HUES6 (cell line): Measurements from ENCODE around the gene MFAP3L.

Experiments
- H3K27ac ChIP-seq: 2 replicates; pipeline ENCODE4 v1.7.0; 2013; ENCODE audit warnings: low read depth, mild to moderate bottlenecking, low read length, inconsistent platforms
- H3K27me3 ChIP-seq: 2 replicates; pipeline ENCODE4 v1.6.1; 2013; ENCODE audit warnings: low read length; ENCODE audit not compliant: control insufficient read depth, insufficient read depth
- H3K36me3 ChIP-seq: 2 replicates; pipeline ENCODE4 v1.6.1; 2013; ENCODE audit warnings: low read length; ENCODE audit not compliant: control insufficient read depth, insufficient read depth
- H3K4me1 ChIP-seq: 2 replicates; pipeline ENCODE4 v1.6.1; 2013; ENCODE audit warnings: low read length; ENCODE audit not compliant: control insufficient read depth, insufficient read depth
- H3K4me3 ChIP-seq: 2 replicates; pipeline ENCODE4 v1.5.1; 2013; ENCODE audit warnings: low read depth, low read length
- H3K9ac ChIP-seq: one replicate; pipeline ENCODE4 v1.6.1; 2013; ENCODE audit warnings: mild to moderate bottlenecking, low read length
- H3K9me3 ChIP-seq: 2 replicates; pipeline ENCODE4 v1.6.1; 2013; ENCODE audit warnings: low read depth, low read length; ENCODE audit not compliant: control insufficient read depth, insufficient read depth

MFAP3L gene

DNA sequence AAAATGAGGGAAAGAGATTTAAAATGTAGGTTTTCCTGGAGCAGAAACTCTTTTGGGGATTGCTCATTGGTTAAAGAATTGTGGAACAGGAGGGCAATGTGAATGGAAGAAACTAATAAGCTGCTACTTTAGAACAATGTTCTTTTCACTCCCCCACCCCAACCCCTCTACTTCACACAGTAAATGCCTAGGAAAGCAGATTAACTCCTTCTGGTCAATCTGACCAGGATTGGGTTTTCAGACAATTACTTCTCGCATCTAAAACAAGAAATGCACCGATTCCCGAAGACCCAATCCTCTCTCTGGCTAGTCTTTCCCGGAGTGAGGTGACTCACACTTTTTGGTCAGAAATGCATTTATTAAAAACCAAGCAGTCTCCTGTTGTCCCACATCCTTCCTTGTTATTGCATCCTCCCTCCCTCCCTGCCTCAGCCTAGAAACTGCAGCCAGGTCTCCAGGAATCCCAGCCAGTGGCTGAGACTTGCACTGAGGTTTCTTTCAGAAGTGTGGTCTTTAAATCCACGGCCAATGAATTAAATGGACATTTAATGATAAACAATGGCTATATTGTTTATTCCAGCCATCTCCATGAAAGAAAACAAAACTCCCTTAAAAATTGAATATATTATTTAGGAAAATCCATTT is 21.4 kb downstream of the MFAP3L start:
- H3K9ac ChIP-seq: no peak overlapping the region
- H3K9me3 ChIP-seq: no peaks in the 10 kb centered on the region
- H3K4me1 ChIP-seq: peaks cover 19% of the 10 kb centered on the region; the same call in 1 of the 2 replicates
- H3K27me3 ChIP-seq: no peaks in the 10 kb centered on the region
- peaks cover 9% of the 10 kb centered on the region; the same call in 1 of the 2 replicates for H3K36me3 ChIP-seq
- H3K4me3 ChIP-seq: no peak overlapping the region
- H3K27ac ChIP-seq: no peak overlapping the region

- no peaks in the 10 kb centered on the region for H3K9me3 ChIP-seq
These were observed 22.8 kb downstream of the MFAP3L start for GRCh38 chr4:170003071-170004070.

DNA sequence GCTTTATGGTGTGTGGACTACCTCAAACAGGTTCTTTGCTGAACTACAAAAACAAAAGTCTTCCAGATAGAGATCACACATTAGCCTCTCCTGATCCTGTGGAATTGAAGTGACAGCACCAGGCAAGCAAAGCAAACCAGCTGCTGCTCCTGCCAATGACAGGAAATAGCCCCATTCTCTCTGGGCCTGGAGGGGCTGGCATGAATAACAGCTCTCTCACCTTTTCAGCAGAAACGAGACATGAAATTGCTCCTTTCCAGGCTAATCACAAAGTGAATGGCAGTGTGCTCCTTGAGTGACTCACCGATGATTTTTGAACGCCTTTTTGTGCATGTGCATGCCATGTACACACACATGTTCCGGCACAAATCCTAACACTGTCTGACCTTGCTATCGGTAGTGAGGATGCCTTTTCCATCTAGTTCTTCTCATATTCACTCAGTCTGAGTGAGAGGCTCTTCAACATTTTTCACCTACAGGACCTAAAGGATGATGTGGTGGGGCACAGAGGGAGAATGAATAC is 24.4 kb downstream of the MFAP3L start:
- Histone ChIP-seq H3K27me3 (no peaks in the 10 kb centered on the region), H3K4me3 (no peak overlapping the region), H3K36me3 (peaks cover 14% of the 10 kb centered on the region; the same call in 1 of the 2 replicates), H3K27ac (no peak overlapping the region), H3K9me3 (no peaks in the 10 kb centered on the region), H3K9ac (no peak overlapping the region), H3K4me1 (peaks cover 23% of the 10 kb centered on the region)

More at GRCh38 chr4:170003071-170004070, 22.8 kb downstream of the MFAP3L start:
- peaks cover 9% of the 10 kb centered on the region; the same call in 1 of the 2 replicates for H3K36me3 ChIP-seq
- no peaks in the 10 kb centered on the region for H3K27me3 ChIP-seq
- H3K4me3 ChIP-seq: no peak overlapping the region
- no peak overlapping the region for H3K9ac ChIP-seq
- H3K27ac ChIP-seq: no peak overlapping the region
- peaks cover 19% of the 10 kb centered on the region; the same call in 1 of the 2 replicates for H3K4me1 ChIP-seq

DNA sequence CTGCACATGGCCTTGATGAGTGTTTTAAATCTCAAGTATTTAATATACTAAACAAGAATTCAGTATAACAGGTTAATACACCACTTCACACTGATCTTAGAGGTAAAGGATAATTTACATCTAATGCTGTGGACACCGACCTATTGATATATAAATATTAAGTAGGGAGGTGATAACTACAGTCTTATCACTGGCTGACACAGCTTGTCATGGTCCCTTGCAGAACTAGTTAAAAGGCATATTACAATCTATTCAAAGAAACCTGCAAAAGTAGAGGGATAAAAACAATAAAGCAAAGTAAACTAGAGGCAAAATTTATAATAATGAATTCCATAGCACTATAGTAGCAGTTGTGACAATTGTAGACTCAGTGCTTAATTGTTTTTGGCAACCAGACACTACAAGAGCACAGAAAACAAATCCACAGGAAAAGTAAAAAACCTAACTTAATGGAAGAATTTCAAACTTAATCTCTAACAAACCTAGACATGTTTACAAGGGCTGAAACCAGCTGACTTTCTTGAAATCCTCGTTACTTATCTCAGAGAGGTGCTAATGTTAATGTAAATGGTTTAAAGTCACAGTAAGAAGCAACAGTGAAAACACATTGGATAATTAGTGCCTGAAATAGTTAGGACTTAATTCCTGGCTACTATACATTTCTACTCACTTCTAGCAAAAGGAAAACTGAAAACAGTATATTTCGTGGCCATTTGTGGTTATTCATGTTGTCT is 25.0 kb downstream of the MFAP3L start:
- Histone ChIP-seq H3K27ac (no peak overlapping the region), H3K27me3 (no peaks in the 10 kb centered on the region), H3K4me1 (peaks cover 29% of the 10 kb centered on the region), H3K9me3 (no peaks in the 10 kb centered on the region), H3K36me3 (peaks cover 14% of the 10 kb centered on the region; the same call in 1 of the 2 replicates), H3K4me3 (no peak overlapping the region), H3K9ac (no peak overlapping the region)

DNA sequence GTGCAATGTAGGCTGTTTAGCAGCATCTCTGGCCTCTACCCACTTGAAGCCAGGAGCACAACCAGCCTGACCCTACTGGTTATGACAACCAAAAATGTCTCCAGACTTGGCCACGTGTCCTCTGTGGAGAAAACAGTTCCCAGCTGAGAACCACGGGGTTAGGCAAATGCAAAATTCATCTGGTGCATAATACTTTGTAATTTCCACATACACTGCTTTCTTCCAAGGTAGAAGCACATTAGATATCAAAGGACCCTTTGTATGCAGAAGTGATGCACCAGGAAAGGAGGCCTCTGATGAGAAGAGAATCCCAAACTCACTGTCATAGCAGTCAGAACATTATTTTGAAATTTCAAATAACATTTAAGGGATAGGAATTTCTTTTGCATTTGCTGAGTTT is 26.3 kb downstream of the MFAP3L start:
- H3K9me3 ChIP-seq: no peaks in the 10 kb centered on the region
- H3K4me1 ChIP-seq: peaks cover 27% of the 10 kb centered on the region
- H3K4me3 ChIP-seq: no peak overlapping the region
- H3K9ac ChIP-seq: no peak overlapping the region
- peaks cover 6% of the 10 kb centered on the region; the same call in 1 of the 2 replicates for H3K36me3 ChIP-seq
- H3K27ac ChIP-seq: no peak overlapping the region
- no peaks in the 10 kb centered on the region for H3K27me3 ChIP-seq

DNA sequence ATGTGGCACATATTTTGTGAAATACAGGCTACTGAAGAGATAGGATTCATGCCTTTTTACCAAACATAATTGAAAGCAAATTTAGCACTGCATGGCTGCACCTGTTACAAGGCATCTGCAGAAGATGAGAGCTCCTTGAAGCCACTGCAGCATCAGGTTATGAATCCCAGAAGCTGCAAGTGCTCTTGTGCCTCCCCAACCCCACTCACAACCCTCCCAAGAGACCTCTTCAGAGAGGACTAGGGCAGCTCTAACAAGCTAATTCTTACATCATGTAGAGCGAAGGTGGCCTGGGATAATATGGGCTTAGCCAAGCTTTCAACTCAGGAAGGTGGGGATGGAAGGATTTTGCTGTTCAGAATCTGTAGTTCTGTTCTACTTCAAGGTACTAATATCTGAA is 27.2 kb downstream of the MFAP3L start:
- Histone ChIP-seq H3K4me1 (peaks cover 22% of the 10 kb centered on the region), H3K27me3 (no peaks in the 10 kb centered on the region), H3K36me3 (peaks cover 6% of the 10 kb centered on the region; the same call in 1 of the 2 replicates), H3K9me3 (no peaks in the 10 kb centered on the region), H3K27ac (no peak overlapping the region), H3K4me3 (no peak overlapping the region), H3K9ac (no peak overlapping the region)

DNA sequence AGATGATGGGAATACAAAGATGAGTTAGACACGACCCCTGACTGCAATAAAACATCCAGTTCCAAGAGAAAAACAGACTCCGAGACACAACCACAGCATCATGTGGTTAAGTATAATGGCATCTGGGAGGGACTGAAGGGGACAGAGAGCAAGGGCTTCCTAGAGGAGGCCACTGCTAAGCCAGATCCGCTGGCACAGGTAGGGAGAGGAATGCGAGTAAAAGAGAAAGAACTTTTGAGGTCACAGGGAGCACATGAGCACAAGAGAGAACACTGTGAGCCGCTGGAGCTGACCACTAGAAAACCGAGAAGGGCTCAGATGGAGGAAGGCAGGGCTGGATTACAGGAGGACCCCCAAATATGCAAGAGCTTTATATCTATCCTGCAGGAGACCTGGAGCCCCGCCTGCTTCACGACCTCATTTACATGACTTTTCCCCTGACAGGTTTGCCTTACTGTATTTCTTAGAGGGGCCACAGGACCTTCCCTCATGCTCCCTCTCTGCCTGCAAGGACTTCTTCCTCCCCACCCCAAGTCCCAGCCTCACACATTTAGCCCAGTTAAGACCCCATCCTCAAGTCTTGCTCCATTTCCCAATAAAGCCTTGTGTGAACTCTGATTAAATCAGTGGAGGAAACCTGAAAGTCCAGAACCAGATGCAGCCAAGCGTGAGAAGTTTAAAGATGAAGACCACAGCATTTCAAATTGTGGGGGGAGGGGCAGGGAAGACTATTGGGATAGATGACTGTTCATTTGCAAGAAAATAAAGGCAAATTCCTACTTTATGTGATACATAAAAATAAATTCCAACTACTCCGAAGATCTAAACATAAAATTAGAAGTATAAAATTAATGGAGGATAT is 29.6 kb downstream of the MFAP3L start:
- Histone ChIP-seq H3K36me3 (peaks cover 13% of the 10 kb centered on the region; the same call in 1 of the 2 replicates), H3K27me3 (no peaks in the 10 kb centered on the region), H3K9ac (no peak overlapping the region), H3K4me1 (peaks cover 16% of the 10 kb centered on the region), H3K27ac (no peak overlapping the region), H3K4me3 (no peak overlapping the region), H3K9me3 (no peaks in the 10 kb centered on the region)

DNA sequence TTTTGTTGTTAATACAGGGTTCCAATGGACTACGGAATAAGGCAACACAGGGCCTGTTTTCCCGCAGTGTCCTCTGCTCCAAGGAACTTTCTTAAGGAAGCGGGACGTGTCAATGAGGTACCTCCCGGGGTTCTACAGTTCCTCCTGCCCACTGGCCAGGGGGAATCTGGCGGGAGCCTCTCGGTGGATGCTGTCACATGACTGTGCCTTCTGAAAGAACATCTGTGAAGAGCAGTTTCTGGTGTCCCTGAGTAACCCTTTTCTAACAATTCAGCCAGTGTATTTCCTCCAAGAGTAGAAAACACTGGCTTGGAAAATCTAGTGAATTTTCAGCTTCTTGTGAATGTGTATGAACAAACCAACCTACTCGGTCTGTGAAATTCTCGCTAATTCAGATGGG is 32.7 kb downstream of the MFAP3L start:
- Histone ChIP-seq H3K4me1 (peaks cover 12% of the 10 kb centered on the region), H3K9ac (no peak overlapping the region), H3K27ac (no peak overlapping the region), H3K4me3 (no peak overlapping the region), H3K27me3 (no peaks in the 10 kb centered on the region), H3K36me3 (peaks cover 19% of the 10 kb centered on the region; the same call in 1 of the 2 replicates), H3K9me3 (no peaks in the 10 kb centered on the region)

GRCh38 chr4:169988252-169988651 is 37.9 kb downstream of the MFAP3L start:
- H3K4me3 ChIP-seq: no peak overlapping the region
- no peak overlapping the region for H3K9ac ChIP-seq
- H3K9me3 ChIP-seq: no peaks in the 10 kb centered on the region
- no peak overlapping the region for H3K27ac ChIP-seq
- peaks cover 15% of the 10 kb centered on the region; the same call in 1 of the 2 replicates for H3K36me3 ChIP-seq
- peaks cover 12% of the 10 kb centered on the region for H3K4me1 ChIP-seq
- H3K27me3 ChIP-seq: no peaks in the 10 kb centered on the region
